OCI-LY3 (cell line): ENCODE measurements around the gene NAA16.

ENCODE experiments used
- EZH2phosphoT487 ChIP-seq: fragments of 200-600 bp; shearing (Covaris generic); IDR thresholded peaks from 2 replicates; pipeline ENCODE4 v1.6.1; 2018; ENCODE audit warnings: antibody characterized with exemption, mixed run types, low read depth
- TF ChIP-seq, protein P1 (sequence below): fragments of 200-600, 300-600 bp; sonication (generic); IDR thresholded peaks from 2 replicates; pipeline ENCODE4 v1.5.1; 2014; ENCODE audit warnings: antibody characterized with exemption, low read length, low read depth

DNA sequence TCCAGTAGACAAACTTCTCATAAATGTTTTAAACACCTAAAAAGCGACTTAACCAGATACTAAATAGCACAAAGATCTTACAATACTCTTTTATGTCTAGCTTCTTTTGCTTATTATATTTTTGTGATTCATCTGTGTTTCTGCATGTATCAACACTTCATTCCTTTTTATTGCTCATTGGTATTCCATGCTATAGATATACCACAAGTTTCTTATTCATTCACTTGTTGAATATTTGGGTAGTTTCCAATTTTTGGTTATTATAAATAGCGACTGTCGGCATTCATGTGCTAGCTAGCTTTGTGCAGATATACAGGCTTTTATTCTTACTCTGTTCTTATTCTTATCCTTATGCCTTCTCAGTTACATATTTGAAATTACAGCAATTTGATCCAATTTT, 96.3 kb downstream of the NAA16 start:
- TF ChIP-seq, protein P1, sequence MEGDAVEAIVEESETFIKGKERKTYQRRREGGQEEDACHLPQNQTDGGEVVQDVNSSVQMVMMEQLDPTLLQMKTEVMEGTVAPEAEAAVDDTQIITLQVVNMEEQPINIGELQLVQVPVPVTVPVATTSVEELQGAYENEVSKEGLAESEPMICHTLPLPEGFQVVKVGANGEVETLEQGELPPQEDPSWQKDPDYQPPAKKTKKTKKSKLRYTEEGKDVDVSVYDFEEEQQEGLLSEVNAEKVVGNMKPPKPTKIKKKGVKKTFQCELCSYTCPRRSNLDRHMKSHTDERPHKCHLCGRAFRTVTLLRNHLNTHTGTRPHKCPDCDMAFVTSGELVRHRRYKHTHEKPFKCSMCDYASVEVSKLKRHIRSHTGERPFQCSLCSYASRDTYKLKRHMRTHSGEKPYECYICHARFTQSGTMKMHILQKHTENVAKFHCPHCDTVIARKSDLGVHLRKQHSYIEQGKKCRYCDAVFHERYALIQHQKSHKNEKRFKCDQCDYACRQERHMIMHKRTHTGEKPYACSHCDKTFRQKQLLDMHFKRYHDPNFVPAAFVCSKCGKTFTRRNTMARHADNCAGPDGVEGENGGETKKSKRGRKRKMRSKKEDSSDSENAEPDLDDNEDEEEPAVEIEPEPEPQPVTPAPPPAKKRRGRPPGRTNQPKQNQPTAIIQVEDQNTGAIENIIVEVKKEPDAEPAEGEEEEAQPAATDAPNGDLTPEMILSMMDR, result no peak
- TF ChIP-seq EZH2phosphoT487, result no peak
